Stimulated activated CD4-positive, alpha-beta T cell treated with anti-CD3 and anti-CD28 coated beads, Interleukin-12 subunit alpha, Interleukin-12 subunit beta, amount 100 ng/mL, for 24 hours (primary cell): ENCODE data around the gene TMEM39A.

Experiments used
- DNase-seq, 2 experiments: peaks; one replicate each; pipeline ENCODE4 v3.0.0-alpha.2; 2020; ENCODE audit warnings: low read depth in 2 of 2

The TMEM39A gene

GRCh38 chr3:119401069-119401468 lies 62.3 kb downstream of the TMEM39A start:
- DNase-seq = no peak

- no peak for DNase-seq
Measured at GRCh38 chr3:119400466-119400865, 62.9 kb downstream of the TMEM39A start.

- no peak for DNase-seq
Measured at GRCh38 chr3:119396870-119397269, 66.5 kb downstream of the TMEM39A start.

GRCh38 chr3:119395923-119396358 lies 67.5 kb downstream of the TMEM39A start:
- no peak for DNase-seq

GRCh38 chr3:119388577-119388976 lies 74.8 kb downstream of the TMEM39A start:
- no peak for DNase-seq

GRCh38 chr3:119382134-119382533 lies 81.3 kb downstream of the TMEM39A start:
- no peak for DNase-seq

- DNase-seq = no peak
Measured at GRCh38 chr3:119380697-119381096, 82.7 kb downstream of the TMEM39A start.
